SU-DHL-6 (cell line): ENCODE results near the gene POM121L2.

Source experiments
- CTCF ChIP-seq: fragments of 200-600 bp; sonication (generic); IDR thresholded peaks from one replicate; pipeline ENCODE4 v1.5.1; 2017; ENCODE audit warnings: antibody characterized with exemption, mild to moderate bottlenecking, low read length, moderate library complexity; ENCODE audit not compliant: insufficient read depth, poor library complexity, severe bottlenecking
- EZH2phosphoT487 ChIP-seq: fragments of 200-600 bp; sonication (generic), shearing (Covaris generic); conservative IDR thresholded peaks from 2 replicates; pipeline ENCODE4 v1.6.1; 2018; ENCODE audit warnings: mild to moderate bottlenecking, antibody characterized with exemption, low read length, moderate library complexity, mixed read lengths

- TF ChIP-seq CTCF (no peak), EZH2phosphoT487 (no peak)
Measured at GRCh38 chr6:27327023-27327738, 15.1 kb upstream of the POM121L2 start.
